Mucosa of stomach (tissue), 1 donor: Measurements from ENCODE around the gene IFNL3.
"Not testable (repeated sequence)": the region's sequence is repeated elsewhere in the genome, so short reads cannot be mapped to it uniquely, and the experiment has no call there.

Experiments used
- H3K27me3 ChIP-seq: one replicate; pipeline ENCODE4 v1.7.0; 2013; ENCODE audit warnings: mild to moderate bottlenecking, low read length; ENCODE audit not compliant: control insufficient read depth, insufficient read depth
- H3K36me3 ChIP-seq: one replicate; pipeline ENCODE4 v1.7.0; 2013; ENCODE audit warnings: low read length; ENCODE audit not compliant: control insufficient read depth, insufficient read depth
- H3K4me1 ChIP-seq: one replicate; pipeline ENCODE4 v1.7.0; 2013; ENCODE audit warnings: mild to moderate bottlenecking, low read length; ENCODE audit not compliant: control insufficient read depth, insufficient read depth
- H3K4me3 ChIP-seq: one replicate; pipeline ENCODE4 v1.7.0; 2013; ENCODE audit warnings: low read length
- H3K9ac ChIP-seq: one replicate; pipeline ENCODE4 v1.7.0; 2013; ENCODE audit warnings: mild to moderate bottlenecking, low read length, moderate library complexity
- H3K9me3 ChIP-seq: one replicate; pipeline ENCODE4 v1.7.0; 2013; ENCODE audit warnings: mild to moderate bottlenecking, low read length, moderate library complexity; ENCODE audit not compliant: control insufficient read depth
- donor health status: Pancreatic carcinoma.

IFNL3 gene

GRCh38 chr19:39230096-39230764 is 14.6 kb downstream of the IFNL3 start:
- H3K4me3 ChIP-seq, result no peak overlapping the region
- H3K4me1 ChIP-seq, result no peaks in the 10 kb centered on the region
- no peaks in the 10 kb centered on the region for H3K9me3 ChIP-seq
- H3K36me3 ChIP-seq, result no peaks in the 10 kb centered on the region
- no peaks in the 10 kb centered on the region for H3K27me3 ChIP-seq
- no peak overlapping the region for H3K9ac ChIP-seq

- peaks cover 3% of the 10 kb centered on the region for H3K27me3 ChIP-seq
Measured at GRCh38 chr19:39224910-39225309, 19.9 kb downstream of the IFNL3 start.

GRCh38 chr19:39223703-39224279 is 21.0 kb downstream of the IFNL3 start:
- no peaks in the 10 kb centered on the region for H3K36me3 ChIP-seq
- H3K4me3 ChIP-seq, result no peak overlapping the region
- peaks cover 3% of the 10 kb centered on the region for H3K27me3 ChIP-seq
- no peak overlapping the region for H3K9ac ChIP-seq
- H3K4me1 ChIP-seq, result no peaks in the 10 kb centered on the region
- no peaks in the 10 kb centered on the region for H3K9me3 ChIP-seq

More at GRCh38 chr19:39224910-39225309, 19.9 kb downstream of the IFNL3 start:
- Histone ChIP-seq H3K4me3 (no peak overlapping the region), H3K36me3 (no peaks in the 10 kb centered on the region), H3K9me3 (no peaks in the 10 kb centered on the region), H3K9ac (no peak overlapping the region), H3K4me1 (no peaks in the 10 kb centered on the region)

- not testable (repeated sequence) for H3K36me3 ChIP-seq
Measured at GRCh38 chr19:39219108-39219507, 25.7 kb downstream of the IFNL3 start.

GRCh38 chr19:39218230-39219007 is 26.4 kb downstream of the IFNL3 start:
- H3K4me3 ChIP-seq, result no peak overlapping the region
- H3K4me1 ChIP-seq, result no peaks in the 10 kb centered on the region
- no peaks in the 10 kb centered on the region for H3K27me3 ChIP-seq
- H3K9ac ChIP-seq, result no peak overlapping the region
- H3K9me3 ChIP-seq, result no peaks in the 10 kb centered on the region
- no peaks in the 10 kb centered on the region for H3K36me3 ChIP-seq

More at GRCh38 chr19:39219108-39219507, 25.7 kb downstream of the IFNL3 start:
- not testable (repeated sequence) for H3K9me3 ChIP-seq, H3K4me1 ChIP-seq, H3K4me3 ChIP-seq, H3K9ac ChIP-seq, H3K27me3 ChIP-seq

- Histone ChIP-seq H3K9me3 (no peaks in the 10 kb centered on the region), H3K9ac (no peak overlapping the region), H3K36me3 (no peaks in the 10 kb centered on the region), H3K27me3 (no peaks in the 10 kb centered on the region), H3K4me1 (no peaks in the 10 kb centered on the region), H3K4me3 (no peak overlapping the region)
Measured at GRCh38 chr19:39217094-39217493, 27.7 kb downstream of the IFNL3 start.

GRCh38 chr19:39215323-39215722 is 29.5 kb downstream of the IFNL3 start:
- H3K4me1 ChIP-seq, H3K4me3 ChIP-seq, H3K9me3 ChIP-seq, H3K9ac ChIP-seq, H3K27me3 ChIP-seq, H3K36me3 ChIP-seq: not testable (repeated sequence)

GRCh38 chr19:39212375-39212742 is 32.4 kb downstream of the IFNL3 start:
- Histone ChIP-seq H3K9me3 (no peaks in the 10 kb centered on the region), H3K4me3 (no peak overlapping the region), H3K27me3 (peaks cover 3% of the 10 kb centered on the region), H3K36me3 (no peaks in the 10 kb centered on the region), H3K4me1 (no peaks in the 10 kb centered on the region), H3K9ac (no peak overlapping the region)

- H3K9me3 ChIP-seq, result no peaks in the 10 kb centered on the region
- no peak overlapping the region for H3K4me3 ChIP-seq
- H3K4me1 ChIP-seq, result no peaks in the 10 kb centered on the region
- H3K9ac ChIP-seq, result no peak overlapping the region
- H3K27me3 ChIP-seq, result peaks cover 3% of the 10 kb centered on the region
- H3K36me3 ChIP-seq, result no peaks in the 10 kb centered on the region
Measured at GRCh38 chr19:39211731-39212374, 33.0 kb downstream of the IFNL3 start.

- Histone ChIP-seq H3K9me3 (no peaks in the 10 kb centered on the region), H3K4me1 (peaks cover 10% of the 10 kb centered on the region), H3K4me3 (no peak overlapping the region), H3K9ac (no peak overlapping the region), H3K36me3 (no peaks in the 10 kb centered on the region), H3K27me3 (peaks cover 3% of the 10 kb centered on the region)
Measured at GRCh38 chr19:39209196-39209595, 35.6 kb downstream of the IFNL3 start.

- H3K36me3 ChIP-seq, result no peaks in the 10 kb centered on the region
- peaks cover 8% of the 10 kb centered on the region for H3K27me3 ChIP-seq
- H3K9ac ChIP-seq, result no peak overlapping the region
- H3K4me3 ChIP-seq, result no peak overlapping the region
- H3K9me3 ChIP-seq, result no peaks in the 10 kb centered on the region
- peaks cover 10% of the 10 kb centered on the region for H3K4me1 ChIP-seq
Measured at GRCh38 chr19:39208175-39208795, 36.5 kb downstream of the IFNL3 start.
